Neural cell (in vitro differentiated cells): ENCODE data around the gene ANKFY1. TPM values are rescaled to one million over a fixed set of nuclear protein-coding genes. Genes with fewer than 3 reads are reported as not detected.

ENCODE experiments used
- H2AFZ ChIP-seq: fragments of 200-600, 300-800 bp; sonication (generic), shearing (Covaris generic); 2 replicates; pipeline ENCODE4 v1.6.0; 2014; ENCODE audit warnings: low read depth, mild to moderate bottlenecking, antibody characterized with exemption, low read length, moderate library complexity
- H3F3A ChIP-seq: fragments of 200-600 bp; shearing (Covaris generic); 2 replicates; pipeline ENCODE4 v1.6.1; 2016; ENCODE audit warnings: mild to moderate bottlenecking, moderate library complexity, mixed read lengths, antibody characterized with exemption, low read length; ENCODE audit not compliant: insufficient read depth, poor library complexity, severe bottlenecking
- H3K27ac ChIP-seq: fragments of 200-600, 300-800 bp; sonication (generic), shearing (Covaris generic); 2 replicates; pipeline ENCODE4 v1.5.1; 2014; ENCODE audit warnings: mild to moderate bottlenecking, low read length, moderate library complexity
- H3K27me3 ChIP-seq: fragments of 300-800, 200-600 bp; sonication (generic), shearing (Covaris generic); 2 replicates; pipeline ENCODE4 v1.6.0; 2014; ENCODE audit warnings: mild to moderate bottlenecking, low read depth, low read length, moderate library complexity; ENCODE audit not compliant: insufficient read depth
- H3K36me3 ChIP-seq: fragments of 300-800, 200-600 bp; sonication (generic), shearing (Covaris generic); 2 replicates; pipeline ENCODE4 v1.5.1; 2014; ENCODE audit warnings: mild to moderate bottlenecking, antibody characterized with exemption, low read length, moderate library complexity; ENCODE audit not compliant: insufficient read depth
- H3K4me2 ChIP-seq: fragments of 300-800, 200-600 bp; sonication (generic), shearing (Covaris generic); 2 replicates; pipeline ENCODE4 v1.6.0; 2014; ENCODE audit warnings: mild to moderate bottlenecking, low read length
- H3K4me3 ChIP-seq: fragments of 300-800, 200-600 bp; sonication (generic), shearing (Covaris generic); 2 replicates; pipeline ENCODE4 v1.5.1; 2014; ENCODE audit warnings: mild to moderate bottlenecking, low read length, moderate library complexity
- H3K79me2 ChIP-seq: fragments of 200-600 bp; shearing (Covaris generic); replicated peaks from 2 replicates; pipeline ENCODE4 v1.6.0; 2014; ENCODE audit warnings: mild to moderate bottlenecking, low read length, moderate library complexity; ENCODE audit not compliant: insufficient read depth
- H3K9ac ChIP-seq: fragments of 300-800, 200-600 bp; sonication (generic), shearing (Covaris generic); 2 replicates; pipeline ENCODE4 v1.6.1; 2016; ENCODE audit warnings: mild to moderate bottlenecking, low read length, mixed read lengths
- H3K9me2 ChIP-seq: fragments of 200-600 bp; shearing (Covaris generic); 2 replicates; pipeline ENCODE4 v1.6.1; 2016; ENCODE audit warnings: mild to moderate bottlenecking, low read length, mixed read lengths; ENCODE audit not compliant: insufficient read depth
- H3K9me3 ChIP-seq: fragments of 200-600, 300-800 bp; sonication (generic), shearing (Covaris generic); 2 replicates; pipeline ENCODE4 v1.6.1; 2016; ENCODE audit warnings: mild to moderate bottlenecking, mixed run types, low read length, moderate library complexity, mixed read lengths
- H4K20me1 ChIP-seq: fragments of 200-600 bp; shearing (Covaris generic); 2 replicates; pipeline ENCODE4 v1.6.1; 2016; ENCODE audit warnings: mild to moderate bottlenecking, mixed run types; ENCODE audit not compliant: insufficient read depth
- EP300 ChIP-seq: fragments of 450-650 bp; conservative IDR thresholded peaks from 2 replicates; pipeline ENCODE4 v1.6.1; 2014; ENCODE audit warnings: antibody characterized with exemption, mild to moderate bottlenecking, moderate library complexity; ENCODE audit not compliant: poor library complexity, severe bottlenecking
- EZH2 ChIP-seq: fragments of 200-600, 300-800 bp; shearing (Covaris generic), sonication (generic); IDR thresholded peaks from 2 replicates; pipeline ENCODE4 v1.6.1; 2014; ENCODE audit warnings: antibody characterized with exemption, low read length, borderline replicate concordance, mild to moderate bottlenecking; ENCODE audit not compliant: insufficient read depth, poor library complexity, severe bottlenecking
- MXI1 ChIP-seq: fragments of 450-650 bp; conservative IDR thresholded peaks from 2 replicates; pipeline ENCODE4 v1.6.1; 2014; ENCODE audit warnings: antibody characterized with exemption, mild to moderate bottlenecking; ENCODE audit not compliant: poor library complexity, severe bottlenecking
- POLR2AphosphoS5 ChIP-seq: IDR thresholded peaks from 2 replicates; pipeline ENCODE4 v1.6.1; 2012
- RAD21 ChIP-seq: fragments of 450-650 bp; conservative IDR thresholded peaks from 2 replicates; pipeline ENCODE4 v1.6.1; 2014; ENCODE audit warnings: antibody characterized with exemption, mild to moderate bottlenecking, moderate library complexity
- SMC3 ChIP-seq: fragments of 450-650 bp; conservative IDR thresholded peaks from 2 replicates; pipeline ENCODE4 v1.6.1; 2014; ENCODE audit warnings: antibody characterized with exemption, mild to moderate bottlenecking, moderate library complexity; ENCODE audit not compliant: poor library complexity
- TAF1 ChIP-seq: IDR thresholded peaks from 2 replicates; pipeline ENCODE4 v1.6.1; 2012; ENCODE audit warnings: low read depth
- polyA plus RNA-seq: library from polyadenylated mRNA; depleted of rRNA; stranded (reverse); fragments of >200 nt; gene quantifications from 2 replicates; pipeline ENCODE4 v1.2.3, GENCODE V29; 2014
- TF ChIP-seq, protein P1 (sequence below): fragments of 450-650 bp; IDR thresholded peaks from 2 replicates; pipeline ENCODE4 v1.5.1; 2014; ENCODE audit warnings: antibody characterized with exemption, mild to moderate bottlenecking, moderate library complexity; ENCODE audit not compliant: poor library complexity, severe bottlenecking
- TF ChIP-seq, protein P2 (sequence below): IDR thresholded peaks from 2 replicates; pipeline ENCODE4 v1.6.1; 2012; ENCODE audit warnings: borderline replicate concordance

The ANKFY1 gene
- polyA plus RNA-seq, 1 donor from 2014 or later = 25.6 TPM

- Histone ChIP-seq H3K9me2 (no peaks in the 10 kb centered on the region), H3K4me3 (no peak overlapping the region), H3K27ac (no peak overlapping the region), H3K79me2 (no peaks in the 10 kb centered on the region), H3K9me3 (no peaks in the 10 kb centered on the region), H3K4me2 (no peak overlapping the region), H3K27me3 (no peaks in the 10 kb centered on the region), H4K20me1 (no peaks in the 10 kb centered on the region), H3K9ac (no peak overlapping the region), H3K36me3 (no peaks in the 10 kb centered on the region), H3F3A (no peaks in the 10 kb centered on the region), H2AFZ (no peak overlapping the region)
- TF ChIP-seq EP300 (no peak), RAD21 (no peak), POLR2AphosphoS5 (no peak), TAF1 (no peak), MXI1 (no peak), SMC3 (no peak), EZH2 (no peak)
- TF ChIP-seq, protein P1, sequence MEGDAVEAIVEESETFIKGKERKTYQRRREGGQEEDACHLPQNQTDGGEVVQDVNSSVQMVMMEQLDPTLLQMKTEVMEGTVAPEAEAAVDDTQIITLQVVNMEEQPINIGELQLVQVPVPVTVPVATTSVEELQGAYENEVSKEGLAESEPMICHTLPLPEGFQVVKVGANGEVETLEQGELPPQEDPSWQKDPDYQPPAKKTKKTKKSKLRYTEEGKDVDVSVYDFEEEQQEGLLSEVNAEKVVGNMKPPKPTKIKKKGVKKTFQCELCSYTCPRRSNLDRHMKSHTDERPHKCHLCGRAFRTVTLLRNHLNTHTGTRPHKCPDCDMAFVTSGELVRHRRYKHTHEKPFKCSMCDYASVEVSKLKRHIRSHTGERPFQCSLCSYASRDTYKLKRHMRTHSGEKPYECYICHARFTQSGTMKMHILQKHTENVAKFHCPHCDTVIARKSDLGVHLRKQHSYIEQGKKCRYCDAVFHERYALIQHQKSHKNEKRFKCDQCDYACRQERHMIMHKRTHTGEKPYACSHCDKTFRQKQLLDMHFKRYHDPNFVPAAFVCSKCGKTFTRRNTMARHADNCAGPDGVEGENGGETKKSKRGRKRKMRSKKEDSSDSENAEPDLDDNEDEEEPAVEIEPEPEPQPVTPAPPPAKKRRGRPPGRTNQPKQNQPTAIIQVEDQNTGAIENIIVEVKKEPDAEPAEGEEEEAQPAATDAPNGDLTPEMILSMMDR = no peak
- TF ChIP-seq, protein P2, sequence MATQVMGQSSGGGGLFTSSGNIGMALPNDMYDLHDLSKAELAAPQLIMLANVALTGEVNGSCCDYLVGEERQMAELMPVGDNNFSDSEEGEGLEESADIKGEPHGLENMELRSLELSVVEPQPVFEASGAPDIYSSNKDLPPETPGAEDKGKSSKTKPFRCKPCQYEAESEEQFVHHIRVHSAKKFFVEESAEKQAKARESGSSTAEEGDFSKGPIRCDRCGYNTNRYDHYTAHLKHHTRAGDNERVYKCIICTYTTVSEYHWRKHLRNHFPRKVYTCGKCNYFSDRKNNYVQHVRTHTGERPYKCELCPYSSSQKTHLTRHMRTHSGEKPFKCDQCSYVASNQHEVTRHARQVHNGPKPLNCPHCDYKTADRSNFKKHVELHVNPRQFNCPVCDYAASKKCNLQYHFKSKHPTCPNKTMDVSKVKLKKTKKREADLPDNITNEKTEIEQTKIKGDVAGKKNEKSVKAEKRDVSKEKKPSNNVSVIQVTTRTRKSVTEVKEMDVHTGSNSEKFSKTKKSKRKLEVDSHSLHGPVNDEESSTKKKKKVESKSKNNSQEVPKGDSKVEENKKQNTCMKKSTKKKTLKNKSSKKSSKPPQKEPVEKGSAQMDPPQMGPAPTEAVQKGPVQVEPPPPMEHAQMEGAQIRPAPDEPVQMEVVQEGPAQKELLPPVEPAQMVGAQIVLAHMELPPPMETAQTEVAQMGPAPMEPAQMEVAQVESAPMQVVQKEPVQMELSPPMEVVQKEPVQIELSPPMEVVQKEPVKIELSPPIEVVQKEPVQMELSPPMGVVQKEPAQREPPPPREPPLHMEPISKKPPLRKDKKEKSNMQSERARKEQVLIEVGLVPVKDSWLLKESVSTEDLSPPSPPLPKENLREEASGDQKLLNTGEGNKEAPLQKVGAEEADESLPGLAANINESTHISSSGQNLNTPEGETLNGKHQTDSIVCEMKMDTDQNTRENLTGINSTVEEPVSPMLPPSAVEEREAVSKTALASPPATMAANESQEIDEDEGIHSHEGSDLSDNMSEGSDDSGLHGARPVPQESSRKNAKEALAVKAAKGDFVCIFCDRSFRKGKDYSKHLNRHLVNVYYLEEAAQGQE = no peak
Measured at GRCh38 chr17:4204190-4204589, 59.6 kb downstream of the ANKFY1 start.

GRCh38 chr17:4201226-4201625 lies 62.6 kb downstream of the ANKFY1 start:
- no peaks in the 10 kb centered on the region for H3K27me3 ChIP-seq
- no peaks in the 10 kb centered on the region for H3K36me3 ChIP-seq
- H3K4me3 ChIP-seq = no peak overlapping the region
- H3K9ac ChIP-seq = no peak overlapping the region
- TF ChIP-seq MXI1 (no peak), RAD21 (no peak), POLR2AphosphoS5 (no peak), EZH2 (no peak), EP300 (no peak), SMC3 (no peak), TAF1 (no peak)
- TF ChIP-seq, protein P2 = no peak
- TF ChIP-seq, protein P1 = no peak
- no peak overlapping the region for H2AFZ ChIP-seq
- H4K20me1 ChIP-seq = no peaks in the 10 kb centered on the region
- no peaks in the 10 kb centered on the region for H3K79me2 ChIP-seq
- no peaks in the 10 kb centered on the region for H3K9me3 ChIP-seq
- H3K4me2 ChIP-seq = no peak overlapping the region
- H3F3A ChIP-seq = no peaks in the 10 kb centered on the region
- no peaks in the 10 kb centered on the region for H3K9me2 ChIP-seq
- no peak overlapping the region for H3K27ac ChIP-seq
